HG03571 (cell line): Measurements from ENCODE around the gene KCNE4.

Source experiments
- ATAC-seq: cut with Tn5 transposase; IDR thresholded peaks from one replicate; pipeline ENCODE4 v1.9.1; 2021; ENCODE audit not compliant: unreplicated experiment

KCNE4 gene

DNA sequence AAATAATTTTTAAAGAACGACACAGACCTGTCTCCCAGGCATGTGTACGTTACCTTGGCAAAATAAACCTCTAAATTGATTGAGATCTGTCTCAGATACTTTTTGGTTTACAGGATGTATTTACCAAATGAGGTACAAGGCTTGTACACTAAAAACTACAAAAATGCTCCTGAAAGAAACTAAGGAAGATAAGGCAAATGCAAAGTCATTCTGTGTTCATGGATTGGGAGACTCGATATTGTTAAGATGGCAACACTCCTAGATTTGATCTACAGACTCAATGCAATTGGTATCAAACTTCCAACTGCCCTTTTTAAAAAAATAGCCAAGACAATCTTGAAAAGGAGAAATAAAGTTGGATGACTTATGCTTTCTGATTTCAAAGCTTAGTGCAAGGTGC lies 11.5 kb upstream of the KCNE4 start:
- no peak for ATAC-seq

DNA sequence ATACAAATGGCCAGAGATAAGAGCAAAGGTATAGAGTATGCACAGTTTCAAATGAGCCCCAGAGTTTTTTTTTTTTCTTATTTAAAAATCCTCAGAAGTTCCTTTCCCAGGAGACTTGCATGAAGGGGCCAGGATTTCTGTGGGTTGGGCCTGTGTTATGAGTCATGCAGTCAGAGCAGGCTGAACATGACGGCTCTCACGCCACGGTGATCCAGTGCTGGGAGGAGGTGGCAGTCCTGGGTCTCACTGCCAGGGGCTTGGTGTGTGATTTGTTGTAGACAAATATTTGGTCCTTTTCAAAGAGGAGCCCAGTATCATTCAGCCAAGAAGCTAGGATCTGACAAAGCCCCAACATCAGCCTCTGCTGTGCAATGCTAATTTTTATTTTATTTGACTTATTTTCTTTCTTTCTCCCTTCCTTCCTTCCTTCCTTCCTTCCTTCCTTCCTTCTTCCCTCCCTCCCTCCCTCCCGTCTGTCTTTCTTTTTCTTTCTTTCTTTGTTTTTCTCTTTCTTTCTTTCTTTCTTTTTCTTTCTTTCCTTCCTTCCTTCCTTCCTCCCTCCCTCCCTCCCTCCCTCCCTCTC lies 10.4 kb upstream of the KCNE4 start:
- ATAC-seq = no peak

DNA sequence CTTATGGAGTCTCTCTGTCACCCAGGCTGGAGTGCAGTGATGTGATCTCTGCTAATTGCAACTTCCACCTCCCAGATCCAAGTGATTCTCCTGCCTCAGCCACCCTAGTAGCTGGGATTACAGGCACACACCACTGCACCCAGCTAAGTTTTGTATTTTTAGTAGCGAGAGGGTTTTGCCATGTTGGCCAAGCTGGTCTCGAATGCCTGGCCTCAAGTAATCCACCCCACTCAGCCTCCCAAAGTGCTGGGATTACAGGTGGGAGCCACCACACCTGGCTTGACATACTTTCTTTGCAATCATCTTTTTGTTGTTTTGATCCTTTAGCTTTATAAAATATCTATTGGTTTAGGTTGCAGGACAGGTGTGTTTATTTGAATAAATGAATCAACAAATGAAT lies 9.7 kb upstream of the KCNE4 start:
- ATAC-seq = no peak

DNA sequence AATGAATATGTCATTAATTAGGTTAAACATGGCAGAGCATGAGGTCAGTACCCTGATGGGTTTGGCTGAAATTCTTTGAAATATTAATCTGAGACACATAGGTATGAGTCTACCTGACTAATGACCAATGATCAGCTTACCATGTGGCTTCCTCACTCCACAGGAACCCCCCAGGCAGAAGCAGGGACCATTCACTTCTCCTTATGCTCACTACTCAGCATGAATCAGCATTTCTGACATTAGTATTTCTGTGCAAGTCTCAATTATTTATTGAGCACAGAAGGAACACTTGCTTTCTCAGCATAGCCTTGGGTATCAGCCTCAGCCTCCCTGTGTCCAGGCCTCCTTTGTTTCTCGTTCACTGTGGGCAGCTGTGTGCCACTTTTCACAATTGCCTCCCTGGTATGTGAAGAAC lies 9.3 kb upstream of the KCNE4 start:
- ATAC-seq = no peak

DNA sequence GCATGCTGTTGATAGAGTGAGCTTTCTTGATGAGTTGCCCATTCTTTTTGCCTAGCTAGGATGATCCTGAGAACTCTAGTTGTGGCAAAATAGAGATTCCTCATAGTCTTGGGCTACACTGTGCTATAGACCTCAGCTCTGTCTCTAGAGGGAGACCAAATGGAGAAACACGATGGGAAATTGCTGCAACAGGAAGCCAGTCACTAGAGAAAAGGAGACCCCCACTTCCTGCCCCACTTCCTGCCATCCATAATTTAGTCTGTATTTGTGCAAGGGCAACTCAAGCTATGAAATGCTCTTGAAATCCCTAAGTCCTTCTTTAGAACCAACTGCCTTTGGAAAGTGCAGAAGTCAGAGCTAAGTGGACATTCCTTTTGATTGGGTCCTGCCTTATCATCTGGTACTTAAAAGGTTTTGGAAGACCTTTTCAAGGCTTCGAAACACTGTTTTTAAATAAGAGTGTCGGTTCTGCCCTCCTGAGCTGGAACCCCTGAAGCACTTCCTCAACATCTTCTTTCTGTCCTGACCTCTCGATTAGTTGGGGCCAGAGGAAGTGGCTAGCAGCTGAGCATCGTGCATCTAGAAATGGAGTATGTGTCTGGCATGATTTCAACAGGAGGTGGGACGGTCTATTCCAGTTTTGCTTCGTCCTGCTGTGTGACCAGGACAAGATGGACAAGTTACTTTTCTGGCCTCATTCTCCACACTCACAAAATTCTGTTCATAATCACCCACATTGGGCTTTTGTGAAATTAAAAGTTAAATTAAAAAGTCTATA lies 8.6 kb upstream of the KCNE4 start:
- ATAC-seq = no peak

DNA sequence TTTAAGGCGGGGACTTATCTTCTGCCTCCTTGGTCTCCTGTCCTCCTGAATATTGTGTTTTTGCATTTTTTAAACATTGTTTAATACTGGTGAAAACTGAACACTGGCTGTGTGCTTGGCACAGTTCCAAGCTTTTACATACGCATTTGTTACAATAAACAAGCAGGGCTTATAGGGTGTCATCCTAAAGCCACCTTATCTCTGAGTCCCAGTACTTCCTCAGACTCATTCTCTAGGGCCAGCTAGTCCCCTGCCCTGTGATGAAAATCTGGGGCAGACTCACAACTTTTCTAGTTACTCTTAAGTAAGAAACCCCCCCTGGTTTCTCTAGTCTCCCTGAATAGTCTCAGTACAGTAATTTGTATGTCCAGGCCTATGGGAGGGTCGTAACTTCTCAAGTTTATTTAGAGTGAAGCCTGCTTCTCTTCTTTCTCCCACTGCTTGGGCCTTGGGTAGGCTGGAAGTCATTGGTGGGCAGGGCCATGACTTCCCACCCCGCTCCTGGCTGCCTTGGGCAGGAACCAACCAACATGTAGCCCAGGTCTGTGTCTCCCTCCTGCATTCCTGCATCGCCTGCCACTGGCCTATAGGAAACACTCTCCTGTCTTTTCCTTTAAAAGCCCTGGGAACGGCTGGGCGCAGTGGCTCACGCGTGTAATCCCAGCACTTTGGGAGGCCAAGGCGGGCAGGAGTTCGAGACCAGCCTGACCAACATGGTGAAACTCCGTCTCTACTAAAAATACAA lies 7.7 kb upstream of the KCNE4 start:
- ATAC-seq = no peak

DNA sequence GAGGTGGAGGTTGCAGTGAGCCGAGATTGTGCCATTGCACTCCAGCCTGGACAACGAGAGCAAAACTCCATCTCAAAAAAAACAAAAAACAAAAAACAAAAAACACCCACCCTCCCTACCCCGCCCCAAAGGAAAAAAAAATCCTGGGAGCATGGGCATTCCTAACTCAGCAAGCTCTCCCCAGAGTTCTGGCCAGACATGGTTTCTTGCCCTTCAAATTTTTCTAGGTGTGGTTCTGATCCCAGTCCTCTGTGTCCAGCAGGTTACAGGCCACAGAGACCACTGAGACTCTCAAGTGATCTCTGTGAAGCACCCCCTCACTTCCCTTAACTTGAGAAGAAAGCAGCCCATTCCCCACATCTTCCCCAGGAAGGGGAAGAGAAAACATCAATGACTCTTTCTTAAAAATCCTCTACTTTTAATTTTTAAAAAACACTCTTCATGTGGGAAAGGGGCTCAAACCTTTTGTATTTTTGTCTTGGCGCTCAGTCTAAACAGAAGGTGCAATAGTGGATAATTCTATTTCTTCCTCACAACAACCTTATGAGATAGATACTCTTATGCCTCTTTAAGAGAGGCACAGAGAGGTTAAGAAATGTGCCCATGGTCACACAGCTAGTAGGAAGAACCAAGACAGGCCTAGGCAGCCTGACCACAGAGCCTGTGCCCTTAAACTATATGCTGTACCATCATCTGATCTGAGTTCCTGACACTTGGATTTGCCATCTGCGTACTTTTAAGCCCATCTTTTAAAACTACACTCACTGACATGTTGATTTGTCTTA lies 6.9 kb upstream of the KCNE4 start:
- ATAC-seq = no peak

DNA sequence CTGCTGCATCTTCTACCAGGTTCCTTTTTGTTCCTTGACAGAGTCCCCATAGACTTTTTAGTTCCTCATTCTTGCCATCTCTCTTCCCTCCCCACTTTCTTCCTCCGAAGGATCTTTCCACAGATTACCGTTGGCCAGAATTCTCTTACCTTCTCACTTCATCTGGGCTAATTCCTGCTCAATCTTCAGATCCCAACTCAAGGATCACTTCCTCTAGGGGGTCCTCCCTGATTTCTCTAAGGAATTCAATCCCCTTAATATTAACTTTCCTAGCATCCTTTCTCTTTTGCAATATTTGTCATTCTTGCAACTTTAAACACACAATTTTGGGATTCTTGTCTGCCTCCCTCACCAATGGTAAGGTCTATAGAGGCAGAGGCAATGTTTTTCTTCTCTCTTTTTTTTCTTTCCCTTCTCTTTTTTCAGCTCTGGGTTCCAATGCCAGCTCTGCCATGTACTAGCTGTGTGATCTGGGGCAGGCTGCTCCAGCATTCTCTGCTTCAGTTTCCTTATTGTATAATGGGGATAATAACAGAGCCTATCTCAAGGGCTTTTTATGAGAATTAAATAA lies 5.4 kb upstream of the KCNE4 start:
- ATAC-seq = no peak

DNA sequence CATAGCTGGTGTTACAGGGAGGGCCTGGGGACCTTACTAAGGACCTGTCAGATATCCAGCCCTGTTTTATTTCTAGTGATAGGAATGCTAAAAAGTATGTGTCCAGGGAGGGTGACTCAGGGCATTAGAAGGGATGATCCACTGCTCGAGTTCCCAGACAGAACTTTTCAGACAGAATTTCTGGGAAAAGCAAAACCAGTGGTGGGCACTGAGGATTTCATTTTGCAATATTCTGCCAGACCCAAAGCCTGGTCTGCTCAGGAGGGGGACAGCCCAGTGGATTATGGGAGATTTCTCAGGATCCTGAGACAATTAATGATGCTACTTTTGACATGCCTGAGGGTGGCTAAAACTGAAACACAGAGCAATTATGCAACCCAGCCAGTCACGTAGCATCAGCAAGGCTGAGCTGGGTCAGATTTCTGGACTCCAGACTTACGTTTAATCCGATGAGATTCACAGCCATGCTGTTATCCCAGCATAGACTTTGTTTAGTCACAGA lies 4.7 kb upstream of the KCNE4 start:
- no peak for ATAC-seq

DNA sequence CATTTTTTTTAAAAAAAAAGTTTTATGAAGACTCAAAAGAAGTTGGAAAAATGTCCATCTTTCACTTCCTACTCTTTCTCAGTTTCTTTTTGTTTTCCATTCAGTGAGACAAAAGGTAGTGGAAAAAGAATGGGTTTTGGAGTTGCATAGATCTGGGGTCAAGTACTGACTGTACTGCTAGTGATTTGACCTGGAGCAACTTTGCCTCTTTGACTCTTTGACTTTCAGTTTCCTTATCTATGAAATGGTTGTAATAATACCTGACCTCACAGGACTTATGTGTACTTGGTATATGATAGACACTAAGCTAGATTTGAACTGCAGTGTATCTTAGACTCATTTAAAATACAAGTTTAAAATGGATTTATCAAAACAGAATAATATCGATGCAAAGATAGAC lies 3.5 kb upstream of the KCNE4 start:
- ATAC-seq = no peak

DNA sequence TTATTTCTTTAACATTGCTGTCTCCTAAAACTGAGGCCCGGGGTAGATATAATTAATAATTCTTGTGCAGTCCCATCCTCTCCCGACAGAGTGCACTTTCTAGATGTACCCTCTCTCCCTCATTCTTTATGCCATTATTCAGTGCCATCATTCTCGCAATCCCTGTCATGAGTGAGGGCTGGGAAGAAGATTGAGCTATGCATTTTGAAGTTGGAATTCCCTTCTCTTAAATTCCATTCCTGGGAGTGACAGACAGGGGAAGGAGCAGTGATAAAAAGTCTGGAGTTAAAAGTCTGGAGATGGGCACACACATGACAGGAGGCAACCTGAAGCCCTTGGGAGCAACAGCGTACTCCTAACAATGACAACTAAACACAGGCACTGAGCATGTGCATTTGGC lies 2.6 kb upstream of the KCNE4 start:
- ATAC-seq = no peak

DNA sequence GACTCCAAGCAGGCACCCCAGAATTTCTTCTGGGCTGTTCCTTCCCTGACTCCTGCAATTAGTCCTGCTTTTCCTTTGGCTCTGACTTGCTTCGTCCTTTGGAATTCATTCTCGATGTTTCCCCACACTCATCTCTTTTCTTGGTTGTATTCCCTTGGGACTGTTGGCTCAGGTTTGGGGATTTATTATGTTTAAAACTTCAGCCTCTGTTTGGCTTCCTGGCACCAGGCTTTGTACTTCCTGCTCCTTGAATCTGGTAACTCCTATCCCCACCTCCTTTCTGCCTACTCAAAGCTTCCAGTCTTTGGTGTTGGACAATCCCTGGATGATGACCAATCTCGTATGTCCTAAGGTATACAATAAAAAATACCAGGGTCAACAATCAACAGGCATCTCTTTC lies 1.8 kb upstream of the KCNE4 start:
- no peak for ATAC-seq

DNA sequence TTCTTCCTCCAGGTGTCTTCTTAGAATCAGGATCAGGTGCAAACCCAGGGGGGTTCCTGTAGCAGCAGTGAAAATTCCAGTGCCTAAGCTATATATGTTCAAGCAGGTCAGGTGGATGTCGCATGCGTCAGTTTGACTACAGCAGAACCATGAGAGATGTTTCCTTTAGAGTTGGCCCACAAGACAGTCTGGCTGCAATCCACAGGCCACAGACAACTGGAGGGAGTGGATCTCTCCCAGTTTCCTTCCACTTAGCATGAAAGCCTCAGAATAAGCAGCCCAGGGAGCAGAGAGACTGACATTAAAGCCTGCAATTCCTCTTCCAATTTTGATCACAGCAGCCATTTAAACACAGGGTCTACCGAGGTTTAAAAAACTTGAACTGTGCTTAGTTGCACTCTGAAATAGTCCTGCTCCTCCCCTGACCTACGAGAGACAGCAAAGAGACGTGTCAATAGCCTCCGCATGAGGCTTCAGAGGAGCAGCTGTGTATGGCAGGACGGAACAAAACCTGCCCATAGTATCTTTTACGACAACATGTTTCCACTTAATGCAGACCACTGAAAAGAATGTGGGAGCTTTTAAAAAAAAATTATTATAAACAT lies 988 bp upstream of the KCNE4 start:
- no peak for ATAC-seq

DNA sequence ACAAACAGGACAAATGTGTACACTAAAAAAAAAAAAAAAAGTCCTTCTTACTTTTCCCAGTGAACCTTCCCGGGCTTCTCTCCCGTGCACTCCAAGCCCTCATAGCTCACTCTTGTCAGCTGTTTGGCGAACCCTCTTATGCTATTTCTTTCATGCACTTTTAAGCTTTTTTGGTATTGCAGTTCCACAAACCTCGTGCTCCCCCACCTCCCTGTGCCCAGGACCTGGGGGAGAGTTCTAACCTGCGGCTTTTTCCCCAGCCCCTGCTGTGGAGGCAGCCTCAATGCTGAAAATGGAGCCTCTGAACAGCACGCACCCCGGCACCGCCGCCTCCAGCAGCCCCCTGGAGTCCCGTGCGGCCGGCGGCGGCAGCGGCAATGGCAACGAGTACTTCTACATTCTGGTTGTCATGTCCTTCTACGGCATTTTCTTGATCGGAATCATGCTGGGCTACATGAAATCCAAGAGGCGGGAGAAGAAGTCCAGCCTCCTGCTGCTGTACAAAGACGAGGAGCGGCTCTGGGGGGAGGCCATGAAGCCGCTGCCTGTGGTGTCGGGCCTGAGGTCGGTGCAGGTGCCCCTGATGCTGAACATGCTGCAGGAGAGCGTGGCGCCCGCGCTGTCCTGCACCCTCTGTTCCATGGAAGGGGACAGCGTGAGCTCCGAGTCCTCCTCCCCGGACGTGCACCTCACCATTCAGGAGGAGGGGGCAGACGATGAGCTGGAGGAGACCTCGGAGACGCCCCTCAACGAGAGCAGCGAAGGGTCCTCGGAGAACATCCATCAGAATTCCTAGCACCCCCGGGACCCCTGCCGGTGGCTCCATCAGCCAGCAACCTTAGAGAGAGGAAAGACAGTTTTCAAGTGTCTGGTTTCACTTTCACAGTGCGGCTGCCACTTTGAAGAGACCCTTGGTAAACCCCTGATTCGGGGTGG lies 826 bp downstream of the KCNE4 start:
- ATAC-seq = no peak

DNA sequence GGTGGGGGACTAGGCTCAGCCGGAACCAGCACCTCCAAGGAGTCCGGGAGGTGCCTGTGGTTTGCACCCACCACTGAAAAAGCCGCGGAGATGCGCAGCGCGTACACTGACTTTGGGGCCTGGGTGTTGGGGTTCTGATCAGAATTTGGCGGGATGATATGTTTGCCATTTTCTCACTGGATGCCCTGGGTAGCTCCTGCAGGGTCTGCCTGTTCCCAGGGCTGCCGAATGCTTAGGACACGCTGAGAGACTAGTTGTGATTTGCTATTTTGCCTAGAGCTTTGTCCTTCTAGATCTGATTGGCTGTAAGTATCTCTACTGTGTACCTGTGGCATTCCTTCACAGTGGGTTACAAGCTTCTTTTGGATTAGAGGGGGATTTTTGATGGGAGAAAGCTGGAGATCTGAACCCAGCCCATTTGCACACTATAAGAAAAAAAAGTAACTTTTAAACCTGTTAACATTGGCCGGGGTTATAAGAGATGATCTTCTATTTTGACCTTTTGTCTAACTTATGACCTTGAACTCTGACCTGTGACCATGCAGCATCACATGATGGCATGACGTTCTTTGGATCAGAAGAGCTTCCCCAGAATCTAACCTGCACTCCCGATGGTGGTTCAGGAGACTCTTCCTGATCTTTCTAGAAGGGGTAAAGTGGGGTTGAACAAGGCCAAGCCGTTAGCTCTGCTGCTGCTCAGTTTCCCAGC lies 1.6 kb downstream of the KCNE4 start:
- ATAC-seq = no peak

DNA sequence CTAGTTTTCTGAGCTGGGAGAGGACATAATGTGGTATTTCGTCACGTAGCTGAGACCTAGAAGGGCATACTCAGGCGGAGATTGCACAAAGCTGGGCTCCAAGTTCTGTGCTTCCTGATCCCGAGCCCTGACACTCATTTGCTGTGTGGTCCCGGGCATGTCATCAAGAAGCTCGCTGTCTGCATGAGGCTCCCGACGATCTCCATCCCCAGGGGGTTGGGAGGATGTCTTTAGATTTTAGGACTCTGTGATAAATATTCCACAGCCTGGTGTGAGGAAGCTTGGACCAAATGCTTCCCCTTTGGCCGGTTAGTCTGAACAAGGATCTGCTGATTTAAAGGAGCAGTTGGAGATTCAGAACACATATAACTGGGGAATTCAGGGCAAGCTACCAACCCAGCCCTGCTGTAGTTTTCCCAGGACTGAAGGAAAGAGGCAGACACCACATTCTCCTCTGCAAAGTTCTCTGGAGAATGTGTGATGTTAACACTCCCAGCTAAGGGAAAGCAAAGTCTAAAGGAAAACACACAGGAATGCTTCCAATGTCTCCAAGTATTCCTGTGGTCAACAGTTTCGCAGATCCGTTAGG lies 2.3 kb downstream of the KCNE4 start:
- no peak for ATAC-seq

DNA sequence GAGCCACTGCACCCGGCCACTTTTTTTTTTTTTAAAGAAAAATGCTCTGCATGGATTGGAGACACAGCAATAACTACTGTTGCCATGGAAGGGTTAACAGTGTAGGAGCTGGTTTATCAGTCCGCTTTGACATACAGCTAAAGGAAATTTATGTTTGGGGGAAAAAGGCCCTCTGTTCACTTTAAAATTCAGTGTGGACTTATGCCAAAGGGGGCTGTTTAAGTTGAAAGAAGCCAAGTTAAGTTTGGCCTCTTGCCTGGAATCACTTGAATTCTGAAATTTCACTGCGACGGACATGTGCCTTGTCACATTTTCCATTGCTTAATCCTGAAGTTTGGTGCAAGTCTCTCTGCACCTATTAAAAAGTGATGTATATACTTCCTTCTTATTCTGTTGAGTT lies 3.1 kb downstream of the KCNE4 start:
- no peak for ATAC-seq

DNA sequence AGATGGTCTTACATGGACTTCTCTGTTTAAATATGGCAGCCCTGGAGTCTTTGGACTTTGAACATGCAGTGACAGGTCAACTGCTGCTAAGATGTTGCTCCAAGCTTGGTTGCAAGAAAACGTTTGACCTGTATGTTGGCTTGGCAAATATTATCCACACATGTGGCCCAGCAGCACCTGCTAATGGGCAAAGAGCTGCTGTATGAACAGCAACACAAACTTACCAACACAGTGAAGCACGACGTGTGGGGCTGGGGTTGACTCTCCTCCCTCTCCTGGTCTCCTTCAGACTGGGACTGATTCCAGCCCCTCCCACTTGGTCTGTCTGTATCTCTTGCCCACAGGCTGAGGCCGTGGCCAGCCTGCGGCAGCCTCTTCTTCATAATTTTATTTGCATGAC lies 3.8 kb downstream of the KCNE4 start:
- no peak for ATAC-seq
